HepG2 (cell line): ENCODE data around the gene MYL9.

Source experiments
- CREM ChIP-seq, 2 experiments: sonication (generic) in 1 of 2; formaldehyde crosslinking in 1 of 2; IDR thresholded peaks; 2 replicates each; pipeline versions ENCODE4 v1.4.0 to v1.6.1; 2016 to 2020; ENCODE audit warnings: antibody characterized with exemption in 1 of 2, mild to moderate bottlenecking in 1 of 2, missing genetic modification reagents in 1 of 2
- KDM2A ChIP-seq: sonication (generic); formaldehyde crosslinking; IDR thresholded peaks from 2 replicates; pipeline ENCODE4 v1.4.0; 2020; ENCODE audit warnings: low read depth, missing genetic modification reagents, borderline replicate concordance
- POLR2A ChIP-seq, 2 experiments: IDR thresholded peaks; 2 replicates each; pipeline ENCODE4 v1.6.1; 2011; ENCODE audit warnings: low read depth in 2 of 2, low read length in 2 of 2, mild to moderate bottlenecking in 1 of 2, moderate library complexity in 1 of 2; ENCODE audit not compliant: insufficient read depth in 1 of 2
- ZNF639 ChIP-seq: conservative IDR thresholded peaks from 2 replicates; pipeline ENCODE4 v1.6.1; 2018; ENCODE audit warnings: missing genetic modification reagents
- ZNF766 ChIP-seq: sonication (generic); formaldehyde crosslinking; IDR thresholded peaks from 2 replicates; pipeline ENCODE4 v1.5.0; 2020; ENCODE audit warnings: missing genetic modification reagents, borderline replicate concordance
- TF ChIP-seq, protein P1 (sequence below): sonication (generic); formaldehyde crosslinking; IDR thresholded peaks from 2 replicates; pipeline ENCODE4 v1.4.0; 2020; ENCODE audit warnings: missing genetic modification reagents
- TF ChIP-seq, protein P2 (sequence below): sonication (generic); formaldehyde crosslinking; IDR thresholded peaks from 2 replicates; pipeline ENCODE4 v1.5.0; 2020; ENCODE audit warnings: mild to moderate bottlenecking, missing genetic modification reagents, moderate library complexity
- TF ChIP-seq, protein P3 (sequence below): sonication (generic); formaldehyde crosslinking; IDR thresholded peaks from 2 replicates; pipeline ENCODE4 v1.5.0; 2020; ENCODE audit warnings: missing genetic modification reagents

- TF ChIP-seq, protein P1, sequence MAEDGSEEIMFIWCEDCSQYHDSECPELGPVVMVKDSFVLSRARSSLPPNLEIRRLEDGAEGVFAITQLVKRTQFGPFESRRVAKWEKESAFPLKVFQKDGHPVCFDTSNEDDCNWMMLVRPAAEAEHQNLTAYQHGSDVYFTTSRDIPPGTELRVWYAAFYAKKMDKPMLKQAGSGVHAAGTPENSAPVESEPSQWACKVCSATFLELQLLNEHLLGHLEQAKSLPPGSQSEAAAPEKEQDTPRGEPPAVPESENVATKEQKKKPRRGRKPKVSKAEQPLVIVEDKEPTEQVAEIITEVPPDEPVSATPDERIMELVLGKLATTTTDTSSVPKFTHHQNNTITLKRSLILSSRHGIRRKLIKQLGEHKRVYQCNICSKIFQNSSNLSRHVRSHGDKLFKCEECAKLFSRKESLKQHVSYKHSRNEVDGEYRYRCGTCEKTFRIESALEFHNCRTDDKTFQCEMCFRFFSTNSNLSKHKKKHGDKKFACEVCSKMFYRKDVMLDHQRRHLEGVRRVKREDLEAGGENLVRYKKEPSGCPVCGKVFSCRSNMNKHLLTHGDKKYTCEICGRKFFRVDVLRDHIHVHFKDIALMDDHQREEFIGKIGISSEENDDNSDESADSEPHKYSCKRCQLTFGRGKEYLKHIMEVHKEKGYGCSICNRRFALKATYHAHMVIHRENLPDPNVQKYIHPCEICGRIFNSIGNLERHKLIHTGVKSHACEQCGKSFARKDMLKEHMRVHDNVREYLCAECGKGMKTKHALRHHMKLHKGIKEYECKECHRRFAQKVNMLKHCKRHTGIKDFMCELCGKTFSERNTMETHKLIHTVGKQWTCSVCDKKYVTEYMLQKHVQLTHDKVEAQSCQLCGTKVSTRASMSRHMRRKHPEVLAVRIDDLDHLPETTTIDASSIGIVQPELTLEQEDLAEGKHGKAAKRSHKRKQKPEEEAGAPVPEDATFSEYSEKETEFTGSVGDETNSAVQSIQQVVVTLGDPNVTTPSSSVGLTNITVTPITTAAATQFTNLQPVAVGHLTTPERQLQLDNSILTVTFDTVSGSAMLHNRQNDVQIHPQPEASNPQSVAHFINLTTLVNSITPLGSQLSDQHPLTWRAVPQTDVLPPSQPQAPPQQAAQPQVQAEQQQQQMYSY (CRISPR knock-in tag), result no peak
- no peak for TF ChIP-seq KDM2A (CRISPR knock-in tag)
- no peak for TF ChIP-seq ZNF766
- TF ChIP-seq, protein P2, sequence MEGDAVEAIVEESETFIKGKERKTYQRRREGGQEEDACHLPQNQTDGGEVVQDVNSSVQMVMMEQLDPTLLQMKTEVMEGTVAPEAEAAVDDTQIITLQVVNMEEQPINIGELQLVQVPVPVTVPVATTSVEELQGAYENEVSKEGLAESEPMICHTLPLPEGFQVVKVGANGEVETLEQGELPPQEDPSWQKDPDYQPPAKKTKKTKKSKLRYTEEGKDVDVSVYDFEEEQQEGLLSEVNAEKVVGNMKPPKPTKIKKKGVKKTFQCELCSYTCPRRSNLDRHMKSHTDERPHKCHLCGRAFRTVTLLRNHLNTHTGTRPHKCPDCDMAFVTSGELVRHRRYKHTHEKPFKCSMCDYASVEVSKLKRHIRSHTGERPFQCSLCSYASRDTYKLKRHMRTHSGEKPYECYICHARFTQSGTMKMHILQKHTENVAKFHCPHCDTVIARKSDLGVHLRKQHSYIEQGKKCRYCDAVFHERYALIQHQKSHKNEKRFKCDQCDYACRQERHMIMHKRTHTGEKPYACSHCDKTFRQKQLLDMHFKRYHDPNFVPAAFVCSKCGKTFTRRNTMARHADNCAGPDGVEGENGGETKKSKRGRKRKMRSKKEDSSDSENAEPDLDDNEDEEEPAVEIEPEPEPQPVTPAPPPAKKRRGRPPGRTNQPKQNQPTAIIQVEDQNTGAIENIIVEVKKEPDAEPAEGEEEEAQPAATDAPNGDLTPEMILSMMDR (CRISPR knock-in tag), result no peak
- TF ChIP-seq POLR2A (IDR thresholded peaks at IDR 0.05; ENCODE audit: insufficient read depth in 1 of 2, low read depth in 2 of 2, low read length in 2 of 2), result no peak
- no peak for TF ChIP-seq ZNF639
- no peak for TF ChIP-seq CREM (IDR thresholded peaks at IDR 0.05)
- no peak for TF ChIP-seq CREM (CRISPR knock-in tag; IDR thresholded peaks at IDR 0.05)
- TF ChIP-seq, protein P3, sequence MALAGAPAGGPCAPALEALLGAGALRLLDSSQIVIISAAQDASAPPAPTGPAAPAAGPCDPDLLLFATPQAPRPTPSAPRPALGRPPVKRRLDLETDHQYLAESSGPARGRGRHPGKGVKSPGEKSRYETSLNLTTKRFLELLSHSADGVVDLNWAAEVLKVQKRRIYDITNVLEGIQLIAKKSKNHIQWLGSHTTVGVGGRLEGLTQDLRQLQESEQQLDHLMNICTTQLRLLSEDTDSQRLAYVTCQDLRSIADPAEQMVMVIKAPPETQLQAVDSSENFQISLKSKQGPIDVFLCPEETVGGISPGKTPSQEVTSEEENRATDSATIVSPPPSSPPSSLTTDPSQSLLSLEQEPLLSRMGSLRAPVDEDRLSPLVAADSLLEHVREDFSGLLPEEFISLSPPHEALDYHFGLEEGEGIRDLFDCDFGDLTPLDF (CRISPR knock-in tag), result no peak
Measured at GRCh38 chr20:36584018-36584481, 42.7 kb downstream of the MYL9 start.
